GM21723 (cell line): ENCODE data around the gene MYO1D.
"Not testable (repeated sequence)": the region's sequence is repeated elsewhere in the genome, so short reads cannot be mapped to it uniquely, and the experiment has no call there.

Experiments
- ATAC-seq: cut with Tn5 transposase; IDR thresholded peaks from one replicate; pipeline ENCODE4 v1.9.1; 2021; ENCODE audit warnings: mild to moderate bottlenecking, moderate library complexity; ENCODE audit not compliant: unreplicated experiment

The MYO1D gene

DNA sequence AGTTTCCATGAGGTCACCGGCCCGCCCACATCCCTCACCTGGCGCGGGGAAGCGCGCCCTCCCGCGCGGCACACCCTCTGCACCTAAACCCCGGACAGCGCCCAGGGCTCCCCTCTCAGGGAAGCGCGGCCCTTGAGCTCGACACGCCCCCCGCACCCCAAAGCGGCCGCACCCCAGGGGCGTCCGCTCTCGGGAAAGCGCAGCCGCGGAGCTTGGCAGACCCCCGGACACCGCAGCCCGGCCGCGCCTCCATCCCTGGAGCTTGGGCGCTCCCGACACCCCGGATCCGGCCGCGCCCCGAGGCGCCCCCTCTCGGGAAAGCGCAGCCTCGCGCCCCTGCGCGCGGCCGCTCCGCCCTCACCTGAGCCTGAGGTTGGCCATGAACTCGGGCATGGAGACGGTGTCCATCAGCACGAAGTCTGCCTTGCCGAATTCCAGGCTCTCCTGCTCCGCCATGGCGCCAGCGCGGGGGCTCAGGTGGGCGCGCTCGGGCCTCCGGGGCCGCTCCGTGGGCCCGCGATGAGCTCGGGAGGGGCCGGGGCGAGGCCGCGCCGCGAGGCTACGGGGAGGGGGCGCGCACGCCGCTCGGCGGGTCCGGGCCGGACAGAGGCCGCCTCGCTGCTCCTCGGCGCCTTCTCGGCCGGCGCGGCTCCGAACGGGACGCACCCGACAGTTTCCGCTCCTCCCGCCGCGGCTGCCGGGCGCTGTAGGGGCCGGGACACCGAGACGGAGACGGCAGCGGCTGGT is at the start of gene MYO1D:
Gene MYO1D (minus strand): TSS at position 708 of the 747 bp plus-strand sequence. CDS start 252 bp downstream, at position 456.
- ATAC-seq, result peak; percentile 63

- no peak for ATAC-seq
Observed at GRCh38 chr17:32926183-32926582, 49.3 kb upstream of the MYO1D start.

DNA sequence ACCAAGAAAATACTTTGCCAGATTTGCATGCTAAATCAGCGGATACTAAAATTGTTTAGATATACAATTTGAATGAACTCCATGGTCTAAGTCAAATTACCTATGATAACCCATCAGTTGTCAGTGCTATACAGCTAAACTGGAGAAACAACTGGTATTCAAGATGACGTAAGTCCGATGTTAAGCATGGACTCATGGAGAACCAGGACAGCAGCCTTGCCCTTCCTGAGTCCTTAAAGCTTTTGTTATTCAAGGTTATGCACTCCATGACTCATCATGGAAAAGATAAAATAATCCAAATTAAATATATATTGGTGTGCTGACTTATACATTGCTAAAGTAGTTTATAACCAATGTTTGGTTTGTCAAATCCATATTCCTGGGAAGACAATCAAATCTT is 47.0 kb upstream of the MYO1D start:
- ATAC-seq, result not testable (repeated sequence)

DNA sequence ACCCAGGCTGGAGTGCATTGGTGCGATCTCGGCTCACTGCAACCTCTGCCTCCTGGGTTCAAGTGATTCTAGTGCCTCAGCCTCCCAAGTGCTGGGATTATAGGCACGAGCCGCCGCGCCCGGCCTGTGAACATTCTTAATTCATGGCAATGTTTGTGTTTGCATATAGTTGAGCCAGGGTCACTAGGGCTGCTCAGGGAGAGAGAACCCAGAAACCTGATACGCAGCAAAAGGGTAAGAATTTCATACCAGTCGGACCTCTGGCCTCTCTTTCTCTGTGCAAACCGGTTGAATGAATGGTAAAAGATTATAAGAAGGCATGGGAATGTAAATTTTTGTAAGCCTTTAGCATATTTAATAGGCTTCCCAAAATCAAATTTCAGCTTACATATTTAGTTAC is 44.1 kb upstream of the MYO1D start:
- ATAC-seq, result no peak

- no peak for ATAC-seq
Observed at GRCh38 chr17:32920293-32920692, 43.4 kb upstream of the MYO1D start.

DNA sequence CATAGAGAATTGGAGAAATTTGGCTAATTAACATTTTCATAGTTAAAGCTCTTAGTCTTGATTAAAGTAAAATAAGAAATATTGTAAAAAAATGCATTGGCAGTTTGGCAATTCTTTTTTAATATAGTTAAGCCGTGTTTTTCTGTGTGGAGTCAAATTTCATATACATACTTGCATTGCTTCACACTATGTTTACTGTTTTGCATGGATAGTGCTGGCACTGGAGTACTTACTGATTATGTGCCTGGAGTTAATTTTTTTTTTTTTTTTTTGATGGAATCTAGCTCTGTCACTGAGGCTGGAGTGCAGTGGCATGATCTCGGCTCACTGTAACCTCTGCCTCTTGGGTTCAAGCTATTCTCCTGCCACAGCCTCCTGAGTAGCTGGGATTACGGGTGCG is 43.0 kb upstream of the MYO1D start:
- not testable (repeated sequence) for ATAC-seq

DNA sequence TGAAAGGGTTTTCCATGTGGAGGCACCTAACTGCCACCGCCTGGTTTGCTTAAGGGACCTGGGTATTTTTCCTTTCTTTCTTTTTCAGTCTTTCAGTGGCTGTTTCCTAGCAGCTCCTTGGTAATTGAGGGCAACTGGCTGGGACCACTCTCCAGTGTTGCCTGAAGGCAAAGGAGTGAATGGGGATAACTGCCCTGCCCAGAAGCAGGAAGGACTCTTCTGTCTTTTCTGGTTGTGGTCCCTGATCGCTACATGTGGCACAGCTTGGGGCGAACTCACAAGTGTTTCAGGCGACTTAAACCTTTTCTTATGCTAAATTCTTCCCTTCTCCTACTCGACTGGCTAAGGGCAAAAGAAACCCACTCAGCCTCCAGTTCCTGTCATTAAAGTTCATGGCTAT is 40.9 kb upstream of the MYO1D start:
- ATAC-seq, result no peak

DNA sequence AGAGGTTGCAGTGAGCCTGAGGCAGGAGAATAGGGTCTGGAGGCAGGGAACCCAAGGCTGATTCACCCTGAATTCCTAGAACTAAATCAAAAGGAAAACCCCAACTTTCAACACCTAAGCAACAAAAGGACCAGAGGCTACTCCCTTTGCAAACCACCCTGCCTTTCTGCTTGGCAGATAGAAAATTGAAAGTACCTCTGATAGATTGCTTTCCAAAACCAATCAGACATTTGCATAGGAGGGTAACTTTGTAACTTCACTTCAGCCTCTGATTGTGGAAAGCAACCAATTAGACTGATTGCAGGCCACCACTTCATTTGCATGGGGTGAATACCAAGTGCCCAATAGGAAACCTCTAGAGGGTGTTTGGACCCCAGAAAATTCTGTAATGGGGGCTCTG is 40.2 kb upstream of the MYO1D start:
- ATAC-seq, result no peak

DNA sequence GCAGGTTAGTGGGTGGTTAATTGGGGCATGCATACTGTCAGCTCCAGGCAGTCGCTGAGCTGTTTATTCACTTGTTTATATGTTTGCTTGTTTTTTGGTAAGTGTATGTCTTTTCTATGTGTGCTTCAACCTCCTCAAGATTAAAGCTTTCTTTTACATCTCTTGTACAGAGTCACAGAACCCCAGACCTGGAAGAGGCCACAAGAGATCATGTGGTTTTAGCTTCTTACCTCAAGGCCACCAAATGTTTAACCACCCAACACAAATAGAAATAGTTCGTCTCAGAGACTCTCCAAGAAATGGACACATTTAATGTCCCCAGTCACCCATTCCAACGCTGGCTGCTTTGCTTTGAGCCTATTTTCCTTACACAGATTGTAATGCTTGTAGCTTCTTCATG is 39.2 kb upstream of the MYO1D start:
- ATAC-seq, result no peak

- ATAC-seq, result no peak
Observed at GRCh38 chr17:32915245-32915644, 38.3 kb upstream of the MYO1D start.

GRCh38 chr17:32914181-32914580 is 37.3 kb upstream of the MYO1D start:
- ATAC-seq, result no peak

GRCh38 chr17:32913593-32913992 is 36.7 kb upstream of the MYO1D start:
- ATAC-seq, result no peak

GRCh38 chr17:32912218-32912897 is 35.4 kb upstream of the MYO1D start:
- no peak for ATAC-seq

GRCh38 chr17:32910769-32911168 is 33.8 kb upstream of the MYO1D start:
- ATAC-seq, result no peak

DNA sequence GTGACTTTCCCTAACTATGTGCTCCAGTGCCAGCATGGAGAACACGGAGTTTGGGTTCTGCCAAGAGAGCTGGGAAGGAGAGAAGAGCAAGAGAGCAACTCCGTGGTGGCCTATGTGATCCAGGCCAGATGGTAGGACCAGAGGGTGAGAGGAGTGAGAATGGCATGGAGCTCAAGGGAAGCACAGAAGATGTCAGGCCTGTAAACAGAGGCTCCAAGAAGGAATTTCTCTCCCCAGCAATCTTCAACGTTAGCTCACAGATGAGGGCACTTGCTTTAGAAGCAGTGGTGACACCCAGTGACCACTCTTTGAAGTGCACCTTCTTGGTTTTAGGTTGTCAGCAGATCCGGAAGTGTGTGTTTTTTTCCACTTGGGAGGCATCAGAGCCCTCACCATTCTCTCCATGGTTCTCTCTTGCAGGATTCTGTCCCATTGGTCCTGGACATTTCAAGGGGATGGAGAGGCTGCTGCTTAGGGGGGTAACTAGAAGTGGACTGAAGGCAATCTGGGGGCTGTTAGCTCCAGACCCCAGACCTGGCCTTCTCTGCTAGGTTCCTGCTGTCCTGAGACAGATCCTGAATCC is 33.0 kb upstream of the MYO1D start:
- peak; percentile 77 for ATAC-seq

DNA sequence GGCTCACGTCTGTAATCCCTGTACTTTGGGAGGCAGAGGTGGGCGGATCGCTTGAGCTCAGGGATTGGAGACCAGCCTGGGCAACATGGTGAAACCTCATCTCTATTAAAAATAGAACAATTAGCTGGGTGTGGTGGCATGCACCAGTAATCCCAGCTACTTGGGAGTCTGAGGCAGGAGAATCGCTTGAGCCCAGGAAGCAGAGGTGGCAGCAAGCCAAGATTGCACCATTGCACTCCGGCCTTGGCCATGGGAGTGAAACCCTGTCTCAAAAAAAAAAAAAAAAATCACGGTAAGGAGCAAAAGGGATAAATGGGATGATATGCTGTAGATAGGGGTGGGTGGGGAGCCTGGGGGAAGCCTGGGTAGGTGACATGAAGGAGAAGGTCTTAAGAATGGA is 30.7 kb upstream of the MYO1D start:
- no peak for ATAC-seq

DNA sequence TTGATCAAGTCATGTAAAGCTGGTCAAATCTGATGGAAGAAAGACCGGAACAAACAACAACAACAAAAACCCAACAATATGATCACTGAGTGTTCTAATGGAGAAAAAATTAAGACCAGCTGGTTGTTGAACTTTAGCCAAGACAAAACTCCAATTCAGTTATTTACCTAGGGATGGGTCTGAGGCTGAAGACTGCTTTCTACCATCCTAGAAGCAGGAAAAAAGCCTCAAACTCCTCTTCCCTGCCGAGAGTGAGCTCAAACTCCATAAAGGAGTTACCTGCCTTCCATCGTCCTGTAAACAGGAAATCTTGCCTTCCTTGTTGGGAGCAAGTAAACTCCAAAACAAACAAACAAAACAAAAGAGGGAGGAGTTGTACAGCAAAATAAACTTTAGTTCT is 28.0 kb upstream of the MYO1D start:
- no peak for ATAC-seq

DNA sequence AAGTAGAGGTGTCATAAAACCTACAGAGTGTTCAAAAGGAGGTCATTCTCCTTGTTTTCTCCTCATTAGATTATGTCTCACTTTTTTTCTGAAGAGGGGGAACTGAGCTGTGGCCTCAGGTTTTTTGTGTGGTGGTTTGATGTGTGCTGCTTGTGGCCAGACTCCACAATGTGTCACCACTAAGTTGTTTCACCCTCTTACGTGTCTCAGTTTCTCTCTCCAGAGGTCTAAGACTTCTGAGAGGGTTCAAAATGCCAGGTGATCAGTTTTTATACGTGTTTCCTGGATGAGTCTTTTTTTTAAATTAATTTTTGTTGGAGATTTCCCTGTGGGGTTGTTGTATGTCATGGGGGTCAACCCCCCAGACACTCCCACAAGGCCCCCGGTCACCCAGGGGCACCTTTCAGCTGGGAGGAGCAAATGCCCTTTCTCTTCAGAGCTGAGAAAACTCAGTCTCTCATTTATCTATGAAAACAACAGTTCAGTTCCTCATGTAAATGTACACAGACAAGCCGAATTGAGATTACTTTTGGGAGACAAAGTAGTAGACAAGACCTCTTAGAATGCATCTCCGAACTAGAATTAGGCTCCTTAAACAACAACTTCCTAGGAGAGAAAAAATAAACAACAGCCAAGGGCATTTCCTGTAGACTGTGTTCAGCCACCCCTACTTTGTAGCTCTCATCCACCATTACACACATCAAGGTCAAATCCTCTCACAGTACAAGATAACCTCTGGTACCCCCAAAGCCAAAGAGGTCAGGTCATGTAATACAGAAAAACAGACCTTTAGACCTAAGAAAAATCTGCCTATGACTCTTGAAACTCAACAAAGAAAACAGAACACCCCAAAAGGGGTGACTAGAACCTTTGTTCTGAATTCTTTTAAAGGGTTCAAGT is 27.1 kb upstream of the MYO1D start:
- ATAC-seq, result no peak

DNA sequence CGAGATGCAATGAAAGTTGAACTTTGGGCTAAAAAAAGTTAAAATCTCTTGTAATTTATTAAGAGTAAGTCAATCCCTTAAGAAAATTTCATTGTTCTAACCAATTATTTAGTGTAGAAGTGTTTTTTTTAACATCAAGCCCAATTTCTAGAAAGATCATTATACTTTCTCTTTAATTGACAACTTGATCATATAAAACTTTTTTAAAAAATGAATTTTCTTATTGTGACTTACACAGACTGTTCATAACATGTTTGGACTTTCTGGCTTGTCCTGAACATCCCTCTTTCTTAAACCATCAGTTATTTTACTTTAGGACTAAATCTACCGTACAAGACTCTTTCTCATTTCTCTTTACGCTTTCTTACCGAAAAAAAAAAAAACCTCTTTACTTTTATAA is 24.8 kb upstream of the MYO1D start:
- ATAC-seq, result no peak

GRCh38 chr17:32899236-32900013 is 22.5 kb upstream of the MYO1D start:
- no peak for ATAC-seq
